Measurements from ENCODE around the gene SLC25A53. TPM values are rescaled to one million over a fixed set of nuclear protein-coding genes. Genes with fewer than 3 reads are reported as not detected.
"Not testable (repeated sequence)": the region's sequence is repeated elsewhere in the genome, so short reads cannot be mapped to it uniquely, and the experiment has no call there.

The SLC25A53 gene
- total and polyA plus RNA-seq, 2 experiments from 2014 or later = 2.2 to 3.7 TPM

GRCh38 chrX:104077854-104078253 lies 79.0 kb downstream of the SLC25A53 start:
- not testable (repeated sequence) for H3K4me1 Mint-ChIP-seq; H3K79me2 ChIP-seq (replicated peaks; ENCODE audit: insufficient read depth); H3K36me3 Mint-ChIP-seq (ENCODE audit: low read depth); H3K9me3 Mint-ChIP-seq; DNase-seq (ENCODE audit: low spot score); H3K4me2 ChIP-seq; H3F3A ChIP-seq (replicated peaks; ENCODE audit: low read depth); H3K36me3 ChIP-seq (ENCODE audit: insufficient read depth); H3K9me2 ChIP-seq (ENCODE audit: insufficient read depth); H3K27ac ChIP-seq (ENCODE audit: low read depth); H3K27me3 ChIP-seq (ENCODE audit: insufficient read depth); H3K4me3 ChIP-seq; H3K27me3 Mint-ChIP-seq (ENCODE audit: insufficient read depth, low read depth, poor library complexity); H2AFZ ChIP-seq; ATAC-seq; H4K20me1 ChIP-seq (replicated peaks; ENCODE audit: insufficient read depth); H3K4me3 Mint-ChIP-seq; H3K27ac Mint-ChIP-seq; H3K4me1 ChIP-seq (ENCODE audit: insufficient read depth)

- not testable (repeated sequence) for H3K27ac ChIP-seq (ENCODE audit: low read depth); DNase-seq (ENCODE audit: low spot score); H3K27ac Mint-ChIP-seq; H3K27me3 Mint-ChIP-seq (ENCODE audit: insufficient read depth, low read depth, poor library complexity); H4K20me1 ChIP-seq (replicated peaks; ENCODE audit: insufficient read depth); H3K27me3 ChIP-seq (ENCODE audit: insufficient read depth); H3K4me3 Mint-ChIP-seq; H3K79me2 ChIP-seq (replicated peaks; ENCODE audit: insufficient read depth); H3K4me3 ChIP-seq; H3K4me1 ChIP-seq (ENCODE audit: insufficient read depth); H3K36me3 Mint-ChIP-seq (ENCODE audit: low read depth); H3K4me2 ChIP-seq; H3K4me1 Mint-ChIP-seq; H2AFZ ChIP-seq; H3F3A ChIP-seq (replicated peaks; ENCODE audit: low read depth); H3K36me3 ChIP-seq (ENCODE audit: insufficient read depth); H3K9me2 ChIP-seq (ENCODE audit: insufficient read depth); H3K9me3 Mint-ChIP-seq
- peak; percentile 99 for ATAC-seq
Observed at GRCh38 chrX:104075778-104076445, 80.9 kb downstream of the SLC25A53 start, which contains the start of gene TMSB15C. TMSB15C (minus strand) TSS chrX:104076236.

- not testable (repeated sequence) for H3K36me3 Mint-ChIP-seq (ENCODE audit: low read depth); ATAC-seq
Observed at GRCh38 chrX:104062636-104063035, 94.2 kb downstream of the SLC25A53 start.

GRCh38 chrX:104054956-104055355 lies 101.9 kb downstream of the SLC25A53 start:
- peak; percentile 59 for ATAC-seq
- not testable (repeated sequence) for H3K27me3 Mint-ChIP-seq (ENCODE audit: insufficient read depth, low read depth, poor library complexity); H3K27ac Mint-ChIP-seq; H3K4me1 ChIP-seq (ENCODE audit: insufficient read depth); H3K4me1 Mint-ChIP-seq; H3K36me3 ChIP-seq (ENCODE audit: insufficient read depth); H3K4me3 ChIP-seq; H4K20me1 ChIP-seq (replicated peaks; ENCODE audit: insufficient read depth); H3K27me3 ChIP-seq (ENCODE audit: insufficient read depth); H3K9me3 Mint-ChIP-seq; H3K9me2 ChIP-seq (ENCODE audit: insufficient read depth); H3K27ac ChIP-seq (ENCODE audit: low read depth); H3K79me2 ChIP-seq (replicated peaks; ENCODE audit: insufficient read depth); H3F3A ChIP-seq (replicated peaks; ENCODE audit: low read depth); H3K4me2 ChIP-seq; H3K4me3 Mint-ChIP-seq; DNase-seq (ENCODE audit: low spot score); H2AFZ ChIP-seq; H3K36me3 Mint-ChIP-seq (ENCODE audit: low read depth)

More at GRCh38 chrX:104062636-104063035, 94.2 kb downstream of the SLC25A53 start:
- H3K4me3 ChIP-seq; H2AFZ ChIP-seq; H3K4me1 Mint-ChIP-seq; H3K36me3 ChIP-seq (ENCODE audit: insufficient read depth); H4K20me1 ChIP-seq (replicated peaks; ENCODE audit: insufficient read depth); H3F3A ChIP-seq (replicated peaks; ENCODE audit: low read depth); H3K27ac ChIP-seq (ENCODE audit: low read depth); H3K79me2 ChIP-seq (replicated peaks; ENCODE audit: insufficient read depth); H3K27me3 Mint-ChIP-seq (ENCODE audit: insufficient read depth, low read depth, poor library complexity); H3K27ac Mint-ChIP-seq; H3K9me2 ChIP-seq (ENCODE audit: insufficient read depth); H3K27me3 ChIP-seq (ENCODE audit: insufficient read depth); H3K9me3 Mint-ChIP-seq; H3K4me2 ChIP-seq; H3K4me3 Mint-ChIP-seq; H3K4me1 ChIP-seq (ENCODE audit: insufficient read depth); DNase-seq (ENCODE audit: low spot score): not testable (repeated sequence)

Other genes with a start within 250 kb of the SLC25A53 start
- gene TMSB15B, start 194.4 kb downstream of the SLC25A53 start, total RNA-seq (2014; rRNA removed; shearing (Covaris generic)) = 6.8 and 14.3 TPM in 2 replicates
- 32.8 and 35.3 TPM in 2 replicates for gene TMSB15B, start 194.4 kb downstream of the SLC25A53 start, polyA plus RNA-seq (2016; fragmentation: Nextera tagmentation; extraction: Ambion mirVana)
- gene H2BW1, start 143.3 kb downstream of the SLC25A53 start, total RNA-seq (2014; rRNA removed; shearing (Covaris generic)) = 0.35 TPM in 1 of 2 replicates, not detected in the other
- not detected in 2 replicates for gene H2BW1, start 143.3 kb downstream of the SLC25A53 start, polyA plus RNA-seq (2016; fragmentation: Nextera tagmentation; extraction: Ambion mirVana)
- not detected in 2 replicates for gene H2BW2, start 117.1 kb downstream of the SLC25A53 start, total RNA-seq (2014; rRNA removed; shearing (Covaris generic))
- 0.16 and 0.61 TPM in 2 replicates for gene H2BW2, start 117.1 kb downstream of the SLC25A53 start, polyA plus RNA-seq (2016; fragmentation: Nextera tagmentation; extraction: Ambion mirVana)
- gene TMSB15C, start 80.8 kb downstream of the SLC25A53 start, total RNA-seq (2014; rRNA removed; shearing (Covaris generic)) = 3.9 and 5.8 TPM in 2 replicates
- gene TMSB15C, start 80.8 kb downstream of the SLC25A53 start, polyA plus RNA-seq (2016; fragmentation: Nextera tagmentation; extraction: Ambion mirVana) = 1.0 and 1.1 TPM in 2 replicates
- gene ZCCHC18, start 44.5 kb downstream of the SLC25A53 start, total RNA-seq (2014; rRNA removed; shearing (Covaris generic)) = 4.4 and 4.7 TPM in 2 replicates
- gene ZCCHC18, start 44.5 kb downstream of the SLC25A53 start, polyA plus RNA-seq (2016; fragmentation: Nextera tagmentation; extraction: Ambion mirVana) = 3.4 and 4.9 TPM in 2 replicates
- 16.1 and 18.7 TPM in 2 replicates for gene FAM199X, start 9.4 kb upstream of the SLC25A53 start, total RNA-seq (2014; rRNA removed; shearing (Covaris generic))
- gene FAM199X, start 9.4 kb upstream of the SLC25A53 start, polyA plus RNA-seq (2016; fragmentation: Nextera tagmentation; extraction: Ambion mirVana) = 9.1 and 11.0 TPM in 2 replicates
- gene ESX1, start 97.9 kb upstream of the SLC25A53 start, total RNA-seq (2014; rRNA removed; shearing (Covaris generic)) = not detected in 2 replicates
- not detected in 2 replicates for gene ESX1, start 97.9 kb upstream of the SLC25A53 start, polyA plus RNA-seq (2016; fragmentation: Nextera tagmentation; extraction: Ambion mirVana)